ENCODE data around the gene COG4. TPM values are rescaled to one million over a fixed set of nuclear protein-coding genes. Genes with fewer than 3 reads are reported as not detected.

COG4 gene
- total RNA-seq, 1 experiment from 2014 or later = 45.4 TPM

DNA sequence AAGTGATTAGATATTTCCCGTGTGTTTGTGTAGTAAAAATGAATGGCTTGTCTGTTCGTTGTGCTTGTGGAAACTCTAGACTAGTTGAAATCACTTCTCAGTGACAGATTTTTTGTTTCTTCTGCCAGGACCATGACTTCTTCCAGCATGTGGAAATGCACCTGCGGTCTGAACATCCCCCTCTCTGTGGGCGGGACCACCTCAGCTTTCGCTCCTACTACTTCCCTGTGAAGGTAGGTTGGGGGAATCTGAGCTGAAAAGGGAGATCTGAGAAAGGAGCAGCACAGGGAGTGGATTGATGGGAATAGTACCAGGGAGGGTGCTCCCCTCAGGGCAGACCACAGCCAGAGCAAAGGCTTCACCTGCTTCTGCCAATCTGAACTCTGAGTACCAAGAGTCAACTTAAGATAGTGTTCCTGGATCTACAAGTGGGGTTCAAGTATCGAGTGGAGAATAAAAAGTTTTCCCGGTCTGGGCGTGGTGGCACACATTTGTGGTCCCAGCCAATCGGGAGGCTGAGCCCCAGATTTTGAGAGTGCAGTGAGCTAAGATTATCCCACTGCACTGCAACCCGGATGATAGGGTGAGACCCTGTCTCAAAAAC is 47.7 kb upstream of the COG4 start:
- Histone ChIP-seq H3K4me3 (ENCODE audit: low read depth in 2 of 2, low read length in 2 of 2) (no peak overlapping the region), H3K27me3 (ENCODE audit: control insufficient read depth, insufficient read depth, low read length) (no peaks in the 10 kb centered on the region), H3K27ac (ENCODE audit: low read length) (no peak overlapping the region), H3K9me3 (ENCODE audit: control insufficient read depth, insufficient read depth, low read depth, low read length) (no peaks in the 10 kb centered on the region), H3K4me1 (ENCODE audit: control insufficient read depth, insufficient read depth, low read length) (peaks cover 13% of the 10 kb centered on the region; the same call in 1 of the 2 replicates), H3K36me3 (ENCODE audit: control insufficient read depth, insufficient read depth, low read length) (peaks cover 36% of the 10 kb centered on the region)
- BruUV-seq (replicated peaks) = no TSS peak
- ATAC-seq (no peak), DNase-seq (ENCODE audit: low read depth, low spot score) (no peak)
- intact Hi-C loops (cut with micrococcal nuclease; ENCODE audit: unreplicated experiment) (loop anchor here (10.0 kb wide), 1 partner anchor 84 kb away; no protein-coding TSS in a partner anchor), in situ Hi-C loops (cut with HindIII; ENCODE audit: low pct_unique_long_range_greater_than_20kb, low sequenced_read_pairs) (no loop called here)
- POLR2A ChIA-PET = no interaction called here
- CTCF ChIA-PET = no interaction called here
- TF ChIP-seq SIN3A (IDR thresholded peaks at IDR 0.05; ENCODE audit: borderline replicate concordance, insufficient read depth, low read depth, low read length) (no peak), TCF7L2 (IDR thresholded peaks at IDR 0.05; ENCODE audit: low read depth, low read length) (no peak), POLR2AphosphoS5 (IDR thresholded peaks at IDR 0.05; ENCODE audit: low read depth, low read length) (no peak)
- TF ChIP-seq, protein P1, sequence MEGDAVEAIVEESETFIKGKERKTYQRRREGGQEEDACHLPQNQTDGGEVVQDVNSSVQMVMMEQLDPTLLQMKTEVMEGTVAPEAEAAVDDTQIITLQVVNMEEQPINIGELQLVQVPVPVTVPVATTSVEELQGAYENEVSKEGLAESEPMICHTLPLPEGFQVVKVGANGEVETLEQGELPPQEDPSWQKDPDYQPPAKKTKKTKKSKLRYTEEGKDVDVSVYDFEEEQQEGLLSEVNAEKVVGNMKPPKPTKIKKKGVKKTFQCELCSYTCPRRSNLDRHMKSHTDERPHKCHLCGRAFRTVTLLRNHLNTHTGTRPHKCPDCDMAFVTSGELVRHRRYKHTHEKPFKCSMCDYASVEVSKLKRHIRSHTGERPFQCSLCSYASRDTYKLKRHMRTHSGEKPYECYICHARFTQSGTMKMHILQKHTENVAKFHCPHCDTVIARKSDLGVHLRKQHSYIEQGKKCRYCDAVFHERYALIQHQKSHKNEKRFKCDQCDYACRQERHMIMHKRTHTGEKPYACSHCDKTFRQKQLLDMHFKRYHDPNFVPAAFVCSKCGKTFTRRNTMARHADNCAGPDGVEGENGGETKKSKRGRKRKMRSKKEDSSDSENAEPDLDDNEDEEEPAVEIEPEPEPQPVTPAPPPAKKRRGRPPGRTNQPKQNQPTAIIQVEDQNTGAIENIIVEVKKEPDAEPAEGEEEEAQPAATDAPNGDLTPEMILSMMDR (IDR thresholded peaks at IDR 0.05) = no peak
- TF ChIP-seq, protein P2, sequence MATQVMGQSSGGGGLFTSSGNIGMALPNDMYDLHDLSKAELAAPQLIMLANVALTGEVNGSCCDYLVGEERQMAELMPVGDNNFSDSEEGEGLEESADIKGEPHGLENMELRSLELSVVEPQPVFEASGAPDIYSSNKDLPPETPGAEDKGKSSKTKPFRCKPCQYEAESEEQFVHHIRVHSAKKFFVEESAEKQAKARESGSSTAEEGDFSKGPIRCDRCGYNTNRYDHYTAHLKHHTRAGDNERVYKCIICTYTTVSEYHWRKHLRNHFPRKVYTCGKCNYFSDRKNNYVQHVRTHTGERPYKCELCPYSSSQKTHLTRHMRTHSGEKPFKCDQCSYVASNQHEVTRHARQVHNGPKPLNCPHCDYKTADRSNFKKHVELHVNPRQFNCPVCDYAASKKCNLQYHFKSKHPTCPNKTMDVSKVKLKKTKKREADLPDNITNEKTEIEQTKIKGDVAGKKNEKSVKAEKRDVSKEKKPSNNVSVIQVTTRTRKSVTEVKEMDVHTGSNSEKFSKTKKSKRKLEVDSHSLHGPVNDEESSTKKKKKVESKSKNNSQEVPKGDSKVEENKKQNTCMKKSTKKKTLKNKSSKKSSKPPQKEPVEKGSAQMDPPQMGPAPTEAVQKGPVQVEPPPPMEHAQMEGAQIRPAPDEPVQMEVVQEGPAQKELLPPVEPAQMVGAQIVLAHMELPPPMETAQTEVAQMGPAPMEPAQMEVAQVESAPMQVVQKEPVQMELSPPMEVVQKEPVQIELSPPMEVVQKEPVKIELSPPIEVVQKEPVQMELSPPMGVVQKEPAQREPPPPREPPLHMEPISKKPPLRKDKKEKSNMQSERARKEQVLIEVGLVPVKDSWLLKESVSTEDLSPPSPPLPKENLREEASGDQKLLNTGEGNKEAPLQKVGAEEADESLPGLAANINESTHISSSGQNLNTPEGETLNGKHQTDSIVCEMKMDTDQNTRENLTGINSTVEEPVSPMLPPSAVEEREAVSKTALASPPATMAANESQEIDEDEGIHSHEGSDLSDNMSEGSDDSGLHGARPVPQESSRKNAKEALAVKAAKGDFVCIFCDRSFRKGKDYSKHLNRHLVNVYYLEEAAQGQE (IDR thresholded peaks at IDR 0.05; ENCODE audit: insufficient read depth in 1 of 2, low read depth in 2 of 2, low read length in 1 of 2) = no peak

DNA sequence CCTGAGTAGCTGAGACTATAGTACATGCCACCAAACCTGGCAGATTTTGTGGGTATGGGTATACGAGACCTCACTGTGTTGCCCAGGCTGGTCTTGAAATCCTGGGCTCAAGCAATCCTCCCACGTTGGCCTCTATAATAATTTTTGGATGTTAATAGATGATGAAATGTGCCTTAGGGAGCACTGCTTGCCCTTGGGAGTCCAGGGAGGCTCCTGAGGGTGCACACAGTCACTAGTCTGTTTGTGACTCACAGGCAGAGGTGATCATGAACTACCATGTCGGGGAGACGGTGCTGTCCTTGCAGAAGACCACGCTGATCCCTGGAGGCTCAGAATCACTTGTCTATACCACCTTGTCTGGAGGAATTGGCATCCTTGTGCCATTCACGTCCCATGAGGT is 46.4 kb upstream of the COG4 start:
- no TSS peak for BruUV-seq (replicated peaks)
- H3K36me3 ChIP-seq (ENCODE audit: control insufficient read depth, insufficient read depth, low read length) = peaks cover 42% of the 10 kb centered on the region
- H3K9me3 ChIP-seq (ENCODE audit: control insufficient read depth, insufficient read depth, low read depth, low read length) = no peaks in the 10 kb centered on the region
- ATAC-seq = no peak
- ChIA-PET POLR2A (no interaction called here), CTCF (no interaction called here)
- TF ChIP-seq, protein P2 (IDR thresholded peaks at IDR 0.05; ENCODE audit: insufficient read depth in 1 of 2, low read depth in 2 of 2, low read length in 1 of 2) = no peak
- TF ChIP-seq TCF7L2 (IDR thresholded peaks at IDR 0.05; ENCODE audit: low read depth, low read length) = no peak
- TF ChIP-seq, protein P1 (IDR thresholded peaks at IDR 0.05) = no peak
- H3K27ac ChIP-seq (ENCODE audit: low read length) = no peak overlapping the region
- peaks cover 9% of the 10 kb centered on the region; the same call in 1 of the 2 replicates for H3K4me1 ChIP-seq (ENCODE audit: control insufficient read depth, insufficient read depth, low read length)
- H3K4me3 ChIP-seq (ENCODE audit: low read depth in 2 of 2, low read length in 2 of 2) = no peak overlapping the region
- in situ Hi-C loops (cut with HindIII; ENCODE audit: low pct_unique_long_range_greater_than_20kb, low sequenced_read_pairs) = no loop called here
- no peaks in the 10 kb centered on the region for H3K27me3 ChIP-seq (ENCODE audit: control insufficient read depth, insufficient read depth, low read length)
- intact Hi-C loops (cut with micrococcal nuclease; ENCODE audit: unreplicated experiment) = loop anchor here (10.0 kb wide), 1 partner anchor 85 kb away; no protein-coding TSS in a partner anchor
- DNase-seq (ENCODE audit: low read depth, low spot score) = no peak
